H1 (cell line): Measurements from ENCODE around the gene DIAPH2. TPM values are rescaled to one million over a fixed set of nuclear protein-coding genes. Genes with fewer than 3 reads are reported as not detected.

ENCODE experiments used
- CTBP2 ChIP-seq: IDR thresholded peaks from 2 replicates; pipeline ENCODE4 v1.7.0; 2011; ENCODE audit warnings: borderline replicate concordance, mild to moderate bottlenecking, moderate library complexity, mixed read lengths, low read length; ENCODE audit not compliant: insufficient read depth, insufficient read length
- KDM4A ChIP-seq: IDR thresholded peaks from one replicate; pipeline ENCODE4 v1.7.1; 2012; ENCODE audit warnings: low read depth, mild to moderate bottlenecking, moderate library complexity, low read length, inconsistent platforms; ENCODE audit not compliant: severe bottlenecking
- RFX5 ChIP-seq: IDR thresholded peaks from 2 replicates; pipeline ENCODE4 v1.6.1; 2011; ENCODE audit warnings: low read depth, low read length, improper control_type of control experiment, borderline replicate concordance
- polyA plus RNA-seq, 7 experiments: library from polyadenylated mRNA; depleted of rRNA in 3 of 7; stranded (reverse) in 5 of 7; unstranded in 2 of 7; fragments of >200 nt in 5 of 7; fragments of 200-250 nt in 2 of 7; gene quantifications; 1 replicate in 5 of 7; 2 replicates in 1 of 7; 4 replicates in 1 of 7; pipeline versions ENCODE4 v1.2.1 to v1.2.3, GENCODE V29; 2011 to 2013; ENCODE audit warnings: missing spikeins in 2 of 7, mixed read lengths in 2 of 7
- total RNA-seq: library from RNA; stranded (reverse); fragmentation: NEBNext Ultra II Directional; extraction: Animal tissue kit (Norgen Biotek cat#: 25700); gene quantifications from 2 replicates; pipeline ENCODE4 v1.2.1, GENCODE V29; 2021
- TF ChIP-seq, protein P1 (sequence below): fragments of 300-600 bp; sonication (generic); IDR thresholded peaks from 2 replicates; pipeline ENCODE4 v1.7.1; 2012; ENCODE audit warnings: low read length, moderate library complexity, mild to moderate bottlenecking, inconsistent platforms; ENCODE audit not compliant: insufficient replicate concordance

DIAPH2 gene
- total and polyA plus RNA-seq, 2 of the 8 experiments (the other 6 are each of a cell fraction or from before 2014, with no cell fraction given), result 4.4 to 24.3 TPM

DNA sequence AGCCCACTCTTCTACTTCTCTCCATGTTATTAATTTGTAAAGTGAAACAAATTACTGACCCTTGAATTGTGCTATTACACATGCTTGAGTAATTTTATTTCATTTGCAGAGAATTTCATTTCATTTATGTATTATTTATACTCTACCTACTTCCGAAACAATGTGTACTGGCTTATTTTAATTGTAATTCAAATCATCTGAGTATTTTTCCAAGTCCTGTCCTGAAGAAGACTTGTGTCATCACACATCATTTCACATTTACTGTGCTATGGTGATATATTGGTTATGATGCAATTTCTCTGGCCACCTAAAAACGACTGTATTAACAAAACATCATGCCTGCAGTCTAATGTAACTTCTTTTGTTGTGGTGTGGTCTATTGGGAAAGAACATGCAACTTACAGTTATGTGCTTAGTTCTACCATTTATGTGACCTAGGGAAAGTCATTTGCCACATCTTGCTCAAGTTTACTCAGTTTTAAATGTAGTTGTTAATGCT is 583.6 kb downstream of the DIAPH2 start (continued):
- TF ChIP-seq, protein P1, sequence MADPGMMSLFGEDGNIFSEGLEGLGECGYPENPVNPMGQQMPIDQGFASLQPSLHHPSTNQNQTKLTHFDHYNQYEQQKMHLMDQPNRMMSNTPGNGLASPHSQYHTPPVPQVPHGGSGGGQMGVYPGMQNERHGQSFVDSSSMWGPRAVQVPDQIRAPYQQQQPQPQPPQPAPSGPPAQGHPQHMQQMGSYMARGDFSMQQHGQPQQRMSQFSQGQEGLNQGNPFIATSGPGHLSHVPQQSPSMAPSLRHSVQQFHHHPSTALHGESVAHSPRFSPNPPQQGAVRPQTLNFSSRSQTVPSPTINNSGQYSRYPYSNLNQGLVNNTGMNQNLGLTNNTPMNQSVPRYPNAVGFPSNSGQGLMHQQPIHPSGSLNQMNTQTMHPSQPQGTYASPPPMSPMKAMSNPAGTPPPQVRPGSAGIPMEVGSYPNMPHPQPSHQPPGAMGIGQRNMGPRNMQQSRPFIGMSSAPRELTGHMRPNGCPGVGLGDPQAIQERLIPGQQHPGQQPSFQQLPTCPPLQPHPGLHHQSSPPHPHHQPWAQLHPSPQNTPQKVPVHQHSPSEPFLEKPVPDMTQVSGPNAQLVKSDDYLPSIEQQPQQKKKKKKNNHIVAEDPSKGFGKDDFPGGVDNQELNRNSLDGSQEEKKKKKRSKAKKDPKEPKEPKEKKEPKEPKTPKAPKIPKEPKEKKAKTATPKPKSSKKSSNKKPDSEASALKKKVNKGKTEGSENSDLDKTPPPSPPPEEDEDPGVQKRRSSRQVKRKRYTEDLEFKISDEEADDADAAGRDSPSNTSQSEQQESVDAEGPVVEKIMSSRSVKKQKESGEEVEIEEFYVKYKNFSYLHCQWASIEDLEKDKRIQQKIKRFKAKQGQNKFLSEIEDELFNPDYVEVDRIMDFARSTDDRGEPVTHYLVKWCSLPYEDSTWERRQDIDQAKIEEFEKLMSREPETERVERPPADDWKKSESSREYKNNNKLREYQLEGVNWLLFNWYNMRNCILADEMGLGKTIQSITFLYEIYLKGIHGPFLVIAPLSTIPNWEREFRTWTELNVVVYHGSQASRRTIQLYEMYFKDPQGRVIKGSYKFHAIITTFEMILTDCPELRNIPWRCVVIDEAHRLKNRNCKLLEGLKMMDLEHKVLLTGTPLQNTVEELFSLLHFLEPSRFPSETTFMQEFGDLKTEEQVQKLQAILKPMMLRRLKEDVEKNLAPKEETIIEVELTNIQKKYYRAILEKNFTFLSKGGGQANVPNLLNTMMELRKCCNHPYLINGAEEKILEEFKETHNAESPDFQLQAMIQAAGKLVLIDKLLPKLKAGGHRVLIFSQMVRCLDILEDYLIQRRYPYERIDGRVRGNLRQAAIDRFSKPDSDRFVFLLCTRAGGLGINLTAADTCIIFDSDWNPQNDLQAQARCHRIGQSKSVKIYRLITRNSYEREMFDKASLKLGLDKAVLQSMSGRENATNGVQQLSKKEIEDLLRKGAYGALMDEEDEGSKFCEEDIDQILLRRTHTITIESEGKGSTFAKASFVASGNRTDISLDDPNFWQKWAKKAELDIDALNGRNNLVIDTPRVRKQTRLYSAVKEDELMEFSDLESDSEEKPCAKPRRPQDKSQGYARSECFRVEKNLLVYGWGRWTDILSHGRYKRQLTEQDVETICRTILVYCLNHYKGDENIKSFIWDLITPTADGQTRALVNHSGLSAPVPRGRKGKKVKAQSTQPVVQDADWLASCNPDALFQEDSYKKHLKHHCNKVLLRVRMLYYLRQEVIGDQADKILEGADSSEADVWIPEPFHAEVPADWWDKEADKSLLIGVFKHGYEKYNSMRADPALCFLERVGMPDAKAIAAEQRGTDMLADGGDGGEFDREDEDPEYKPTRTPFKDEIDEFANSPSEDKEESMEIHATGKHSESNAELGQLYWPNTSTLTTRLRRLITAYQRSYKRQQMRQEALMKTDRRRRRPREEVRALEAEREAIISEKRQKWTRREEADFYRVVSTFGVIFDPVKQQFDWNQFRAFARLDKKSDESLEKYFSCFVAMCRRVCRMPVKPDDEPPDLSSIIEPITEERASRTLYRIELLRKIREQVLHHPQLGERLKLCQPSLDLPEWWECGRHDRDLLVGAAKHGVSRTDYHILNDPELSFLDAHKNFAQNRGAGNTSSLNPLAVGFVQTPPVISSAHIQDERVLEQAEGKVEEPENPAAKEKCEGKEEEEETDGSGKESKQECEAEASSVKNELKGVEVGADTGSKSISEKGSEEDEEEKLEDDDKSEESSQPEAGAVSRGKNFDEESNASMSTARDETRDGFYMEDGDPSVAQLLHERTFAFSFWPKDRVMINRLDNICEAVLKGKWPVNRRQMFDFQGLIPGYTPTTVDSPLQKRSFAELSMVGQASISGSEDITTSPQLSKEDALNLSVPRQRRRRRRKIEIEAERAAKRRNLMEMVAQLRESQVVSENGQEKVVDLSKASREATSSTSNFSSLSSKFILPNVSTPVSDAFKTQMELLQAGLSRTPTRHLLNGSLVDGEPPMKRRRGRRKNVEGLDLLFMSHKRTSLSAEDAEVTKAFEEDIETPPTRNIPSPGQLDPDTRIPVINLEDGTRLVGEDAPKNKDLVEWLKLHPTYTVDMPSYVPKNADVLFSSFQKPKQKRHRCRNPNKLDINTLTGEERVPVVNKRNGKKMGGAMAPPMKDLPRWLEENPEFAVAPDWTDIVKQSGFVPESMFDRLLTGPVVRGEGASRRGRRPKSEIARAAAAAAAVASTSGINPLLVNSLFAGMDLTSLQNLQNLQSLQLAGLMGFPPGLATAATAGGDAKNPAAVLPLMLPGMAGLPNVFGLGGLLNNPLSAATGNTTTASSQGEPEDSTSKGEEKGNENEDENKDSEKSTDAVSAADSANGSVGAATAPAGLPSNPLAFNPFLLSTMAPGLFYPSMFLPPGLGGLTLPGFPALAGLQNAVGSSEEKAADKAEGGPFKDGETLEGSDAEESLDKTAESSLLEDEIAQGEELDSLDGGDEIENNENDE, result no peak
- TF ChIP-seq KDM4A, result no peak
- TF ChIP-seq CTBP2, result no peak
- no peak for TF ChIP-seq RFX5
